ENCODE results near the gene TAS1R2. TPM values are rescaled to one million over a fixed set of nuclear protein-coding genes. Genes with fewer than 3 reads are reported as not detected.

The TAS1R2 gene
- total and polyA plus RNA-seq, 9 of the 15 experiments (the other 6 are each of a cell fraction or from before 2014, with no cell fraction given) = not detected

GRCh38 chr1:18811733-18812452, 47.6 kb downstream of the TAS1R2 start (continued):
- TF ChIP-seq CREB5 (CRISPR knock-in tag; IDR thresholded peaks at IDR 0.05) = no peak
- TF ChIP-seq HNRNPUL1 (IDR thresholded peaks at IDR 0.05; ENCODE audit: low read length) = no peak
- no peak for TF ChIP-seq ZNF778 (CRISPR knock-in tag; IDR thresholded peaks at IDR 0.05)
- no peak for TF ChIP-seq MITF (IDR thresholded peaks at IDR 0.05)
- no peak for TF ChIP-seq CREBBP (IDR thresholded peaks at IDR 0.05; ENCODE audit: low read depth, low read length)
- no peak; a peak in 1 of 4 replicates for TF ChIP-seq HDAC1 (IDR thresholded peaks at IDR 0.05)
- no peak for TF ChIP-seq HNRNPL (IDR thresholded peaks at IDR 0.05; ENCODE audit: low read depth, low read length)
- no peak for TF ChIP-seq ZNF695 (CRISPR knock-in tag; IDR thresholded peaks at IDR 0.05)
- no peak for TF ChIP-seq JUNB (CRISPR knock-in tag; conservative IDR thresholded peaks at IDR 0.05)
- TF ChIP-seq UBTF (IDR thresholded peaks at IDR 0.05; ENCODE audit: borderline replicate concordance in 1 of 2, low read depth in 2 of 2, low read length in 2 of 2) = no peak
- no peak for TF ChIP-seq ESRRB (CRISPR knock-in tag; IDR thresholded peaks at IDR 0.05; ENCODE audit: borderline replicate concordance)
- no peak for TF ChIP-seq E4F1 (CRISPR knock-in tag; IDR thresholded peaks at IDR 0.05; ENCODE audit: borderline replicate concordance)
- no peak for TF ChIP-seq DDX20 (tag; IDR thresholded peaks at IDR 0.05; ENCODE audit: low read depth)
- TF ChIP-seq POLR2G (IDR thresholded peaks at IDR 0.05; ENCODE audit: low read depth, low read length) = no peak
- no peak for TF ChIP-seq EP300 (IDR thresholded peaks at IDR 0.05; ENCODE audit: low read length)
- TF ChIP-seq ZNF586 (CRISPR knock-in tag; conservative IDR thresholded peaks at IDR 0.05) = no peak
- no peak for TF ChIP-seq CTCF (IDR thresholded peaks at IDR 0.05 in 2 of 3, conservative IDR thresholded peaks at IDR 0.05 in 1 of 3; ENCODE audit: insufficient read depth in 2 of 3, low read depth in 1 of 3, low read length in 3 of 3)
- TF ChIP-seq KHSRP (IDR thresholded peaks at IDR 0.05) = no peak
- peak; percentile 83; the same call in 1 of the 2 replicates for TF ChIP-seq CBX1 (IDR thresholded peaks at IDR 0.05; ENCODE audit: low read depth)
